ENCODE measurements around the gene MYT1. TPM values are rescaled to one million over a fixed set of nuclear protein-coding genes. Genes with fewer than 3 reads are reported as not detected.

The MYT1 gene
- total and polyA plus RNA-seq, 9 of the 15 experiments (the other 6 are each of a cell fraction or from before 2014, with no cell fraction given): 0.02 to 0.12 (median 0.06) TPM; not detected in 4

DNA sequence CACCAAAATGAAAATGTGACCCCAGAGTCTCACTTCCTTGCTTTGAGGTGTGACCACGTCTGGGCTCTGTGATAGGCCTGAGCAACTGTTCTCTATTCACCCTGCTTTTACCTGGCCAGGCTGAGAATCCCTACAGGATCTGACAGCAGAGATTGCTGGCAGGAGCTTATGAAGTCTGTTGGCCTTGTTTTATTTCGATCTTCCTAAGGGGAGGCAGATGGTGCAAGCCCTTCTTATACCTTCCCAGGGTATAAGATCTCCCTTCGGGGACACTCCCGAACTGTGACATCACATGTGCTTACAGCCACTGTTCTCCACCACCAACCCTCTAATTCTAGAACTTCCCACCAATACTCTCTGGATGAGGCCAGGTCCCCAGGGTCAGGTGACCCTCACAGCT, 26.8 kb downstream of the MYT1 start:
- BruUV-seq (replicated peaks): no TSS peak
- no peaks in the 10 kb centered on the region for H3K9me1 ChIP-seq (ENCODE audit: control insufficient read depth, insufficient read depth, low read length)
- whole genome bisulfite sequencing (ENCODE audit: insufficient coverage, low coverage, missing lambda C conversion rate): 0% methylated on average over 4 of the region's 4 CpGs
- H3K4me3 ChIP-seq: no peak overlapping the region
- ATAC-seq: no peak
- no peaks in the 10 kb centered on the region for H3K36me3 ChIP-seq (ENCODE audit: control insufficient read depth, insufficient read depth, low read length)
- H3K79me2 ChIP-seq (ENCODE audit: control insufficient read depth, insufficient read depth, low read length): no peaks in the 10 kb centered on the region
- CTCF ChIA-PET (ENCODE audit: low intra/inter-chr PET ratio): no interaction called here
- no peak overlapping the region for H3K9ac ChIP-seq (ENCODE audit: insufficient read depth in 1 of 2, low read depth in 2 of 2, low read length in 2 of 2)
- no peak overlapping the region for H2AFZ ChIP-seq (ENCODE audit: low read depth, low read length)
- FAIRE-seq: no peak
- no peak overlapping the region for H3K27ac ChIP-seq (ENCODE audit: extremely low read depth, low read depth, low read length)
- H3K4me1 ChIP-seq (replicated peaks in 1 of 2; ENCODE audit: control insufficient read depth in 2 of 2, insufficient read depth in 2 of 2, low read length in 2 of 2): no peaks in the 10 kb centered on the region
- no peak overlapping the region for H3K4me2 ChIP-seq (ENCODE audit: insufficient read depth, low read length)
- H3K9me3 ChIP-seq (replicated peaks; ENCODE audit: control insufficient read depth, insufficient read depth, low read depth, low read length): no peaks in the 10 kb centered on the region
- in situ Hi-C loops (cut with MboI) (loop anchor here (5.0 kb wide), 1 partner anchor 66 kb away; the partner anchor contains the start of gene PCMTD2), intact Hi-C loops (cut with micrococcal nuclease) (no loop called here)
- no peak for DNase-seq (ENCODE audit: extremely low read depth in 1 of 4, low spot score in 3 of 4)
- TF ChIP-seq PHB (CRISPR knock-in tag; IDR thresholded peaks at IDR 0.05) (no peak), CSDE1 (IDR thresholded peaks at IDR 0.05) (no peak), MXI1 (IDR thresholded peaks at IDR 0.05; ENCODE audit: low read depth, low read length) (no peak), RAD21 (CRISPR knock-in tag; conservative IDR thresholded peaks at IDR 0.05 in 1 of 2, IDR thresholded peaks at IDR 0.05 in 1 of 2) (no peak), HIVEP1 (CRISPR knock-in tag; IDR thresholded peaks at IDR 0.05) (no peak), NBN (IDR thresholded peaks at IDR 0.05; ENCODE audit: low read depth) (no peak), SRF (CRISPR knock-in tag; IDR thresholded peaks at IDR 0.05) (no peak), MBD2 (IDR thresholded peaks at IDR 0.05; ENCODE audit: borderline replicate concordance, low read depth) (no peak), ZBTB26 (CRISPR knock-in tag; IDR thresholded peaks at IDR 0.05) (no peak)
- POLR2A ChIA-PET: no interaction called here
- H3K27me3 ChIP-seq (ENCODE audit: control insufficient read depth in 2 of 2, insufficient read depth in 2 of 2, low read length in 2 of 2): peaks cover 42 to 88% of the 10 kb centered on the region in 2 experiments
- peaks cover 4% of the 10 kb centered on the region; the same call in 1 of the 2 replicates for H4K20me1 ChIP-seq (replicated peaks; ENCODE audit: control insufficient read depth, insufficient read depth, low read length)
